GM21526 (cell line): ENCODE results near the gene KCNMA1.

Source experiments
- ATAC-seq: cut with Tn5 transposase; IDR thresholded peaks from one replicate; pipeline ENCODE4 v1.9.1; 2021; ENCODE audit warnings: moderate library complexity; ENCODE audit not compliant: unreplicated experiment, low FRiP score

Gene KCNMA1

DNA sequence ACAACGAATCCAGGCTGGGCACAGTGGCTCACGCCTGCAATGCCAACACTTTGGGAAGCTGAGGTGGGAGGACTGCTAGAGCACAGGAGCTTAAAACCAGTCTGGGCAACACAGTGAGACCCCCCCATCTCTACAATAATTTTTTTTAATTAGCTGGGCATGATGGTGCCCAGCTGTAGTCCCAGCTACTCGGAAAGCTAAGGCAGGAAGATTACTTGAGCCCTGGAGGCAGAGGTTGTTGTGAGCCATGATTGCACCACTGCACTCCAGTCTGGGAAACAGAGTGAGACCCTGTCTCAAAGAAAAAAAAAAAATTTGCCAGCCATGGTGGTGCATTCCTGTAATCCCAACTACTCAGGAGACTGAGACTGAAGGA, 396.3 kb downstream of the KCNMA1 start:
- no peak for ATAC-seq

DNA sequence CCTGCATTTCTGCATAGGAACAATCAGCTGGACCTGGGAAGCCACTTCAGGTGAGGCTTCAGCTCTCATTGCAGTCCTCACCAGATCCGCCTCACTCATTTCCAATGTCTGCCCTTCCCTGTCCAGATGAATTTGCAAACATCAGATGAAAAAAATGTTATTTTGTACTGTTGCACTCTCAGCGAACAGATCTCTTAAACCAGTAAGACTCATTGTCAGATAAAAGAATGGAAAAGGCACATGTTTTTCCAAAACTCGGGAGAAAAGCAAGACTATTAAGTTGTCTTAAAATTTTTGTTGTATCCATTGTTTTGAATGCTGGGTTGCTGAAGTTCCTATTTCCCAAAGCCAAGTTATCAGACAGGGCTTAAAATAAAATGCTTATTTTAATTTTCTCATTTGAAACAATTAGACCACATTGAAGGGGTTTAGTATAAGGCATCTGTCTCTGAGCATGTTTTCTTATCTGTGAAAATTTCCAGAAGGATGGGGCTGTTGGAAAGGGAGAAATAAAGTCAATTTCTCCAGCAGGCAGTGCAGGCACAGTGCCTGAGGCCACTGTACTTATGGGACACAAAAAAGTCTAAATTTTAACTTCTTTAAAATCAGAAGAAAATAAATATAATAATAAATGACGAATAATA, 396.8 kb downstream of the KCNMA1 start:
- no peak for ATAC-seq

DNA sequence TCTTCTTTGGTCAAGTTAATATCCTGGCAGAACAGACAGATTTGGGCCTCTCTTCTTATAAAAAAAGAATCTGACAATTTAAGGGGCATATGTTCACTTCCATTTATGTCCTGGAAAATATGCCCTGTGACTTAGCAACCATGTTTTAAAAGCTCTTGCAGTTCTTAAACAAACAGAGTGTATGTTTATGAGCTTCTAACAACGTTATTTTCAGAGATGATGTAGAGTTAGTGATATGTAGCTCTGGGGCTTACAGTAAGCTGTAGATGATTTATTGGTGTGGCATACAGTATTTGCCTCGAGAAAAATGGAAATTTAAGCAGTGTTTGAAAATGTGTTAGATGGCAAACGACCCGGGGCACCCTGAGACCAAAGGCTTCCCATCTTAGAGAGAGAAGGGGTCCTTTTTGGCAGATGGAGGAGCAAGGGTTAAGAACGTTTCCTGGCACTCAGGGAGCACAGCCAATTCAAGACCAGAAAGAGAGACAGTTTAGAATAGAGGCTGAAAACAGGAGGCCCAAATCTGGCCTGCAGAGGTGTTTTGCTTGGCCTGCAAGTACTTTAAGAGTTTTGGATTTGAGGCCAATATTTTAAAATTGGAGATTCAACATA, 397.5 kb downstream of the KCNMA1 start:
- no peak for ATAC-seq

GRCh38 chr10:77237120-77237519, 400.5 kb downstream of the KCNMA1 start:
- ATAC-seq: no peak

DNA sequence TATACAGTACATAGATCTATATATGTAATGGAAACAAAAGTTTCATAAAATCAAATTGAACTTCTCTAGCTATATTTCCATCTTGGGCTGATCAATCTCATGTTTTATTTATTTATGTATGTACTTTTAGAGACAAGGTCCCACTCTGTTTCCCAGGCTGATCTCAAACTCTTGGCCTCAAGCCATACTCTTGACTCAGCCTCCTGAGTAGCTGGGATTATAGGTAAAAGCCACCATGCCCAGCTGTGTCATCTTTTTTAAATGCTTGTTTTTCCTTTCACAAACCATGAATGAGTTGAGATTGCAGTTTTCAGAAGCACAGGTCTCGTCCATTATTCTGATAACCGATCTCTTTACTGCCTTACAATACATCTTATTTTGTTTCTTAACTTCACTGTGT, 400.9 kb downstream of the KCNMA1 start:
- ATAC-seq: no peak

GRCh38 chr10:77236029-77236428, 401.6 kb downstream of the KCNMA1 start:
- no peak for ATAC-seq

- ATAC-seq: no peak
Observed at GRCh38 chr10:77234599-77234998, 403.0 kb downstream of the KCNMA1 start.

GRCh38 chr10:77233466-77233865, 404.1 kb downstream of the KCNMA1 start:
- ATAC-seq: no peak

DNA sequence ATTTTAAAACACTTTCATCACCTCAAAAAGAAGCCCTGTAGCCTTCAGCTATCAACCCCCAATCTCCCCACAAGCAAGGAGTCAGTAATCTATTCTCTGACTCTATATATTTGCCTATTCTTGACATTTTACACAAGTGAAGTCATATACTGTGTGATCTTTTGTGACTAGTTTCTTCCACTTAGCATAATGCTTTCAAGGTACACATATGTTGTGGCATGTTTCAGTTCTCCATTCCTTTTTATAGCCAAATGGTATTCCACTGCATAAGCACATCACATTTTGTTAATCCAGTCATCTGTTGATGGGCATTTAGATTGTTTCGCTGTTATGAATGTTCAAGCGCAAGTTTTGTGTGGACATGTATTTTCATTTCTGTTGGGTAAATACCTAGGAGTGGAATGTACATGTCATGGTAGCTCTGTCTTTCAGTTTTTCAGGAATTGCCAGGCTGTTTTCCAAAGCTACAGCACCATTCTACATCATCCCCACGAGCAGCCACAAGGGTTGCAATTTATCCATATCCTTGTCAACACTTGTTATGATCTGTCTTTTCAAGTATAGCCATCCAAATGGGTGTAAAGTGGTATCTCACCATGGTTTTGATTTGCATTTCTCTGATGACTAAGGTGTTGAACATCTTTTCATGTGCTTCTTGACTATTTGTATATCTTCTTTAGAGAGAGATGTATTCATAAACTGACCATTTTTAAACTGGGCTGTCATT, 405.6 kb downstream of the KCNMA1 start:
- no peak for ATAC-seq

GRCh38 chr10:77231375-77231774, 406.2 kb downstream of the KCNMA1 start:
- ATAC-seq: no peak

DNA sequence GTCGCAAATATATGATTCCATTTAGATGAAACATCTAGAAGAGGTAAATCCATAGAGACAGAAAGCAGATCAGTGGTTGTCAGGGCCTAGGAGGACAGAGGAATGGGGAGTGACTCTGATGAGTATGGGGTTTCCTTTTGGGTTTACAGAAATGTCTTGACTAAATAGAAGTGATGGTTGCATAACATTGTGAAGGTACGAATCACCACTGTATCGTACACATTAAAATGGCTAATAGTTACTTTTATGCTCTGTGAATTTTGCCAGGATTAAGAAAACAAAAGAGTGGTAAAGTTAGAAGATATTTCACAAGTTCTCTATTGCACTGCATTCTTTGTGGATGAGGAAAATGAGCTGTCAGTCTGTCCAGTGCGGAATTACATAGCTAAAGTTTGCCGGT, 407.4 kb downstream of the KCNMA1 start:
- no peak for ATAC-seq

- no peak for ATAC-seq
Observed at GRCh38 chr10:77229704-77230103, 407.9 kb downstream of the KCNMA1 start.

DNA sequence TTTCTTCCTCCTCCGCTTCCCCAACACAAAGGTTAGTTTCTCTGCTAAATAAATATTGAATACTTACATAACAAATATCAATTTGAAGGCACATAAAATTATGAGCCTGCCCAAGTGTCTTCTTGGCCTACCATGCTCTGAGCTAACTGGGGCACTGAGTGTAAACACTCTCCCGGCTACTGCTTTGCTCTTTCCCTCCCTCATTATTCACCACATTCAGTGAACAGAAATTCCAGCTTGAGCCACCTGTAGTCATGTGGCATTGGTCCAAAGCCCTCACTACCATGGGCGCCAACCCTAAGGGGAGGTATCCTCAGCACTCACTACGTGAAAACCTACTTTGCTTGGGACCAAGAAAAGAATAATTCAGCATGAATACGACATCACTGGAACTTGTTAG, 409.0 kb downstream of the KCNMA1 start:
- no peak for ATAC-seq

- no peak for ATAC-seq
Observed at GRCh38 chr10:77226853-77227565, 410.6 kb downstream of the KCNMA1 start.

- no peak for ATAC-seq
Observed at GRCh38 chr10:77226452-77226851, 411.2 kb downstream of the KCNMA1 start.

GRCh38 chr10:77226020-77226419, 411.6 kb downstream of the KCNMA1 start:
- no peak for ATAC-seq

DNA sequence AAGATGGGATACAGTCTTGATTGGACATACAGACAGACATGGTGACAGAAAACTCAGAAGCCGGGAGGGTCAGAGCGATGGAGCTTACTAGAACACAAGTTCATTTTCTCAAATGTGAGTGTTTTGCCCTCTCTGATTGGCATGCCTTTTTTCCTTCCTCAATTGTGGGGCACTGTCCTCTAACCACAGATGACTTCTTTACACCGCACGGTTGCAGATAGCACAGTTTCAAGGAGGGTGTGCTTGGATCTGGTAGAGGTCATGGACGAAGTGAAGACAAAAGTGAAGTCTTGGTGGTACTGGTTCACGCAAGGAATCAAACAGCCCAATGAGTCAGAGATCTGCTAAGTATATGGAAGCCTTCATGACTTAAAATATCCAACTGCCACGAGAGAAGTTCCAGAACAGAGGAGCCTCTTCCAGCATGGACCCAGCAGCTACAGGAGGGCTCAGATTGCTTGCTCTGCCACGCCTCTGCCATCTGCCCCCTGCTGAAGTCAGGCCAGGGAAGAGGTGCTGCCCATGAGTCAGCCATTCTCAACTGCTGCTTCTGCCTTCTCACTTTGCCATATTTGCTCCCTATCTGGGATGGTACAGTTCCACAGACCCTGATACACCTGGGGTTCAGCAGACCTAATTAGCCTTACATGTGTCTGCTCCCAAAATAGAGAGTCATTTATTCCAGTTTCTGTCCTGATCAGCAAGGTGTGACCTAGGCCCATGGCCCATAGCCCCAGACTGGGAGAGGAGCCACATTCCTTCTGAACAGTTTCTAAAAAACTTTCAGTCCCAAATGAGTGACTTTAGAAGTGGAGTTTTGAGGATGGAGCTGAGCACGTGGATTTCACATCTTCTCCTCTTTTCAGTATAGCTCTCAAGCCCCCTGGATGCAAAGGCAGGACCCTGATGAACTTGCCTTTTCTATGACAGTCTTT, 413.8 kb downstream of the KCNMA1 start:
- ATAC-seq: no peak

- ATAC-seq: no peak
Observed at GRCh38 chr10:77220150-77220549, 417.5 kb downstream of the KCNMA1 start.

- ATAC-seq: no peak
Observed at GRCh38 chr10:77219046-77219445, 418.6 kb downstream of the KCNMA1 start.

DNA sequence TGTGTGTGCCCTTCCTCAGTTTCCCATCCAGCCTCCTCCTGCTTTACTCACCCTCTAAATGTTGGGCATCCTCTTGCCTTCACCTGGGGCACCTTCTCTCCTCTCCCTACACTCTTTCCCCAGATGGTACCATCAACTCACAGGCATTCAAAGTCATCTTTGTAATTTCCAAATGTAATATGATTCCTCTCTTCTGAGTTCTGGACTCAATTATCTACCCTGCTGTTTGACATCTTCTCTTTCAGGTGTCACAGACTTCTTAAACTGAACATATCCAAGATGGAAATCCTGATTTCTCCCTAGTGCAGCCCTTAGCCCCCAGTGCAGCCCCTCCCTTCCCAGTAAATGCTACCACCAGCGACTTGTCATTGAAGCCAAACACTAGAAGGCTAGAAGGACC, 422.8 kb downstream of the KCNMA1 start:
- no peak for ATAC-seq
